ENCODE measurements around the gene C2CD4B.

C2CD4B gene

DNA sequence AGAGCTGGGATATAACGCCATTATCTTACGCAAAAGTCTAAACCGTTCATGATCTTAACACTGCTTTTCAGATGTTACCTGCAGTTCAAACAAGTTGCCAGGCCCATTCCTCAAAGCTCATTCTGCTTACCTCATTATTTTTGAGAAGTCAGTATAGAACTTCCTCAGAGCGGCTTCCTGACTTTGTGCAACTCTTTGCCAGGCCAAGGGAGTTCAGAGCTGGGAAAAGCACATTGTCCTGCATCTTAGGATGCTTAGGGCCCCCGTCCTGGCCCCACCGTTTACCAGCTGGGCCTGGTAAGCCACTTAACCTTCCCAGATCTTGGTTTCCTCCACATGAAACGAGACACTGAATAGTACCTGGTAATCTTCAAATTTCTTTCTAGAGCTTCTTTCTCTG lies 6.8 kb upstream of the C2CD4B start:
- H3K4me1 Mint-ChIP-seq: no peaks in the 10 kb centered on the region
- ATAC-seq (replicated peaks): no peak
- no peak overlapping the region for H3K27ac Mint-ChIP-seq
- no peak overlapping the region for H3K4me3 Mint-ChIP-seq
- H3K9me3 Mint-ChIP-seq: no peaks in the 10 kb centered on the region
- DNase-seq: no peak
- no peaks in the 10 kb centered on the region for H3K36me3 Mint-ChIP-seq
- peaks cover 20 to 34% of the 10 kb centered on the region in 2 donors for H3K27me3 Mint-ChIP-seq

DNA sequence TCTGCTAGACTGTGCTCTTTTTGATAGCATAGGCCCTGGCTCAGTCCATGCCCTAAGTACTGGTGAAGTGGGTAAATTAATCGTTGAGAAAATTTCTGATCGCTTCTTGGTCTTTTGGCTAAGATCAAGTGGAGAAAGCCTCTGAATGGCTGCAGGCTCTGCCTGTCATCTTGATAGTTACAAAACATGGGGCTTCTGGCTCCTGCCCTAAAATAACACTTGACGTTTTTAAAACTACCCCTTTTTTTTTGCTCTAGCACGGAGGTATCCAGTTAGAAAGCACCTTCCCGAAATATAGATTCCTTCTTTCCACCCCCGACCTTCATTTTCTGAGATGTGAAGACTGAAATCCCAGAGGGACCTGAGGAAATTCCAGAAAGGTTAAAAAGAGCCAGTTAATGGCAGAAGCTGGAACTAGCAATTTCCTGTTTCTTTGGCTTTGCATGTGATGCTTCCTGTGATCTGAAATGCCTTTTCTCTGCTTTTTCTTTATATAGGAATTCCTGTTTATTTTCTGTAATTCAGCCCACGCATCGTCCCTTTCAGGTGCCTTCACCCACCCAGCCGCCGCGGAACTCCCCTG lies 799 bp upstream of the C2CD4B start:
- peaks cover 39 to 40% of the 10 kb centered on the region in 2 donors for H3K27me3 Mint-ChIP-seq
- no peak overlapping the region for H3K27ac Mint-ChIP-seq
- ATAC-seq (replicated peaks): no peak
- no peak overlapping the region for H3K4me3 Mint-ChIP-seq
- no peak for DNase-seq
- peaks cover 12 to 18% of the 10 kb centered on the region in 2 donors for H3K4me1 Mint-ChIP-seq
- no peaks in the 10 kb centered on the region for H3K36me3 Mint-ChIP-seq
- no peaks in the 10 kb centered on the region for H3K9me3 Mint-ChIP-seq

DNA sequence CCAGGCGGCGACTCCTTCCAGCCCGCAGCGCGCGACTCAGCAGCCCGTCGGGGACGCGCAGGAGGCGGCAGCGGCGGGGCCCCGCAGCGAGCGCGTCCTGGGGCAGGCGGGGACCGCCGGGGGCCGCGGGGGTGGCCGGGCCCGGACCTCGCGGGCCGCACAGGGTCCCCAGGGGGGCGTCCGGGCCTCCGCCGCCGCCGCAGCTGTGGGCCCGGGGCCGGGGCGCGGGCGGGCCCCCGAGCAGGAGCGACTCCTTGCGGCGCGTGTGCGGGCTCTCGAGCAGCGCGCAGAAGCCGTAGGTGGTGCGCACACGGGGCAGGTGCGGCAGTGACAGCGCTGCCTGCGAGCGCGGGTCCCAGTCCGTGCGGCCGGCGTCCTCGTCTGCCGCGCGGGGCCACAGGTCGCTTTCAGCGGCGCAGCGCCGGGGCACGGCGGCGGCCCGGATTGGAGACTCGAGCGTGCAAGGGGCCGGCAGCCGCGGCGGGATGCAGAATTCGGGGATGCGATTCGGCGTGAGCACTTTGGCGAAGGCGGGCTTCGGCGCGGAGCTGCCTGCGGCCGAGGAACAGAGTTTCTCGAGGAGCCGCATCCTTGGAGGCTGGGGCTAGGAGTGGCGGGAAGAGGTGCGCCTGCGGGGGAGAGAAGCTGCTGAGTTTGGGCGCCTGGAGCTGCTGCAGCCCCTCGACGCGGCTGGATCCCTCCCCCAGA lies 535 bp downstream of the C2CD4B start:
- ATAC-seq (replicated peaks) (peak; percentile 25 to 31), DNase-seq (no peak)
- H3K4me3 Mint-ChIP-seq: peak overlapping the region in 1 of 2 donors; percentile 48
- peaks cover 12 to 18% of the 10 kb centered on the region in 2 donors for H3K4me1 Mint-ChIP-seq
- no peaks in the 10 kb centered on the region for H3K9me3 Mint-ChIP-seq
- no peak overlapping the region for H3K27ac Mint-ChIP-seq
- H3K36me3 Mint-ChIP-seq: no peaks in the 10 kb centered on the region
- peaks cover 49 to 50% of the 10 kb centered on the region in 2 donors for H3K27me3 Mint-ChIP-seq

DNA sequence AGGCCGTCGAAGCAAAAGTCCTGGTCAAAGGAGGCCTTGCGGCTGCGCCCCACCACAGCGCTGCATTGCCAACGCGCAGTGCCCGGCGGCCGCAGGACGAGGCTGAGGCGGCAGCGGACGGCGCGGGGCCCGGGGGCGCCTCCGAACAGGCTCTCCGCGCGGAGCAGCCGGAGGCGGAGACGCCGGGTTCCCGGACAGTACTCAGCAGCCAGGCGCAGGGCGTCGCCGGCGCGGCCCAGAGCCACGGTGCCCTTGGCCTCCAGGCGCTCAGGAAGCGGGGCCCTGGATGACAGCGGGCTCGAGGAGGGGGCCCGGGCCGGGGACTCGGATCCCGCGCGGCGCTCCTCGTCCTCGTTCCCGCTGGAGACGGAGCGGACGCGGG lies 1.1 kb downstream of the C2CD4B start:
- ATAC-seq (replicated peaks): no peak

DNA sequence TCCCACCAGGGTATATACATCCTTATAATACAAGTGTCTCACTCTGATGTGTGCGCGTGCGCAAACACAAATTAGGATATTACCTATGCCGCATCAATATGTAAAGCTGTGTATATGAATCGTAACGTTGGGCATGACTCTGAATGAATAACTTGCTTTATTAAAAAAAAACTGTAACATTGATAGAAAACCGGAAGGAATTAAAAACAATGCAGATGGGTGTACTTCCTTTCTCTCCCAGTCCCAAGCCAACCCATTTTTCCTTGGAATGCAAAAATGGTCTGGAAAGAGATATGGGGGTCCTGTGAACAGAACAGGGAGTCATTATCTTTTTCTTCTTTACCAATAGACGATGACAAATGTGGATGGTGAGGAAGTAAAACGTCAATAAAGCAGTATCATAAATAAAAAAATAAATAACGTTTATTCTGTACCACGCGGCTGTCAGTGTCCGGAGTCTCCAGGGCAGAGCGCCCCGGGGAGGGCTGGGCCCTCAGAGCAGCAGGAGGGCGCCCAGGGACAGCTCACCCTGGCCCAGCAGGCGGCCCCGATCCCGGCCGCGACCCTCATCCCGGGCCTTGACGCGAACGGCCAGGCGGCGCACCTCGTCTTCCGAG lies 1.6 kb downstream of the C2CD4B start:
- Mint-ChIP-seq H3K9me3 (peaks cover 2 to 3% of the 10 kb centered on the region in 2 donors), H3K36me3 (no peaks in the 10 kb centered on the region), H3K4me1 (peaks cover 12 to 18% of the 10 kb centered on the region in 2 donors), H3K27ac (no peak overlapping the region), H3K4me3 (peak overlapping the region in 1 of 2 donors; percentile 6), H3K27me3 (peaks cover 51 to 59% of the 10 kb centered on the region in 2 donors)
- DNase-seq (no peak), ATAC-seq (replicated peaks) (no peak)

More for the DNA sequence above, 1.1 kb downstream of the C2CD4B start:
- peaks cover 12 to 18% of the 10 kb centered on the region in 2 donors for H3K4me1 Mint-ChIP-seq
- no peaks in the 10 kb centered on the region for H3K36me3 Mint-ChIP-seq
- H3K27ac Mint-ChIP-seq: no peak overlapping the region
- no peaks in the 10 kb centered on the region for H3K9me3 Mint-ChIP-seq
- peaks cover 51 to 56% of the 10 kb centered on the region in 2 donors for H3K27me3 Mint-ChIP-seq
- DNase-seq: no peak
- H3K4me3 Mint-ChIP-seq: no peak overlapping the region

DNA sequence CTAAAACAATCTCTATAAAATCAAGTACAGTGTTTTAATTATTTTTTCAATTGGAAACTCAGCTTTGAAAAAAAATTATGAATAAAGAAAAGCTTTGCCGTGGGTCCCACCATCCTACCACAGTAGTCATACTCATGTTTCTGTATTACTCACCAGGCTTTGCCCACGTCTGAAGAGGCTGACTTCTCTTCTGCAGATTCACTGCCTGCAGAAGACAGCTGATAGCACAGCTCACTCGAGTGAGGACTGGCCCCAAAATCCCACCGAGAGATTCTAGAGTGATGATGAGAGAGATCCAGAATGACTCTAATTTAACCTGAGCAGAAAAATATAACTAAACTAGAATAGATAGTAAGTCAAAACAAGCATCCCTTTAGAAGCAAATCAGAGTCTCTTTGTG lies 11.9 kb downstream of the C2CD4B start:
- Mint-ChIP-seq H3K4me1 (peaks cover 4 to 6% of the 10 kb centered on the region in 2 donors), H3K27ac (no peak overlapping the region), H3K9me3 (peaks cover 7% of the 10 kb centered on the region in 2 donors), H3K27me3 (peaks cover 15 to 17% of the 10 kb centered on the region in 2 donors), H3K36me3 (no peaks in the 10 kb centered on the region), H3K4me3 (no peak overlapping the region)
- DNase-seq (no peak), ATAC-seq (replicated peaks) (peak in 1 of 2 donors; percentile 57)

DNA sequence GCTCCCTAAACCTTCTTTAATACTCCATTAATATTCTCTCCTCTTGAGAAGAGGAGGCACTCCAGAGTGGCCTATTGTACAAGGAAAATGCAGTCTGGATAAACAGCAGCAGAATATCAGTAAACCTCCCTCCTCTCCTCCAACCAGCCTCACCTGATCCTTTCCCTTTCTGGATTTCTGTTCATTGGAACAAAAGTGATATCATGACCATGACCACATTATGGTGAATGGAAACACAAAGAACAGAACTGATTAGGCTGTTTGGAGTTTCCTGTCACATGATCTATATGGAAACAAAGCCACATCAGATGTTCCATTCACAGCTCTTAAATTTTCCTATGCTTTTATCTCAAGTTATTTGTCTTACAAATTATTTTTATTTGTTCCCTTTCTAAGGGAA lies 14.6 kb downstream of the C2CD4B start:
- peaks cover 10 to 15% of the 10 kb centered on the region in 2 donors for H3K27me3 Mint-ChIP-seq
- no peak for DNase-seq
- H3K4me1 Mint-ChIP-seq: peaks cover 4 to 6% of the 10 kb centered on the region in 2 donors
- H3K9me3 Mint-ChIP-seq: no peaks in the 10 kb centered on the region
- no peak overlapping the region for H3K4me3 Mint-ChIP-seq
- peak in 1 of 2 donors; percentile 33 for ATAC-seq (replicated peaks)
- H3K36me3 Mint-ChIP-seq: no peaks in the 10 kb centered on the region
- no peak overlapping the region for H3K27ac Mint-ChIP-seq

DNA sequence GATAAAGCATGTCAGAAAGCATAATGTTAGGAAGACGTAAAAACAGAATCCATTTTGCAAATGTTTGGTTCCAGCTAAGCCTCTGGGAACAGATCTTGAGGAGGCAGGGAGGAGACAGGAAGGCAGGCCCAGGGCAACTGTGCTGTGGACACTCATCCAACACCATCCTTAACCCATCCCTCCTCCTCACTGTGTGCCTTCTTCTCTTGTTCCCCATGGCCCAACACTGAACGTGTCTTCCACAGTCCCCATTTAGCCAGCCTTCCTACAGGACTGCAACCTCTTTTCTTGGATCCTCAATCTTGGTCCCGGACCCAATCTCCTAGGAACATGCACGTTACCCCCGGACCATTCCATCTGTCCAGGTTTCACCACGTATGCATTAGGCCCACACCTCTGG lies 15.4 kb downstream of the C2CD4B start:
- peaks cover 4 to 6% of the 10 kb centered on the region in 2 donors for H3K4me1 Mint-ChIP-seq
- H3K9me3 Mint-ChIP-seq: no peaks in the 10 kb centered on the region
- no peak for ATAC-seq (replicated peaks)
- no peak overlapping the region for H3K4me3 Mint-ChIP-seq
- no peak for DNase-seq
- no peak overlapping the region for H3K27ac Mint-ChIP-seq
- no peaks in the 10 kb centered on the region for H3K36me3 Mint-ChIP-seq
- H3K27me3 Mint-ChIP-seq: peaks cover 3 to 10% of the 10 kb centered on the region in 2 donors

DNA sequence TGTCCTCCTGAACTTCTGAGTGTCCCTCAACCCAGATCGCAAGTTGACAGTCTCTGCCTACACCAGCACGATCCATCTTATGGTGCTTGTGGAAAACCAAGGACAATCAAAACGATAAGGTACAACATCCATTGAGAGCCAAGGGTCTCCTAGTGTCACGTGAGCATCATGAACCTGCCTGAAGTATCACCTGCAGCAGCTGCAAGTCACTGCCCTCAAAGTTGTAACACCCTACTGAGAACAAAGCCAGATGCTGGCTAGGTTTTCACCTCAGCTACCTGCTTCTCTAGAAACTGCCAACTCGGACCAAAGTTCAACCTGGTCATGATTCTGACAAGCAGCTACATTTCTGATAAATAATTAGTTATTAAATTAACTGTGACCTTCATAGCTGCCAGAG lies 17.5 kb downstream of the C2CD4B start:
- Mint-ChIP-seq H3K27ac (no peak overlapping the region), H3K36me3 (no peaks in the 10 kb centered on the region), H3K4me1 (peaks cover 4 to 6% of the 10 kb centered on the region in 2 donors), H3K27me3 (peaks cover 0 to 10% of the 10 kb centered on the region in 2 donors), H3K9me3 (no peaks in the 10 kb centered on the region), H3K4me3 (no peak overlapping the region)
- DNase-seq (no peak), ATAC-seq (replicated peaks) (no peak)

DNA sequence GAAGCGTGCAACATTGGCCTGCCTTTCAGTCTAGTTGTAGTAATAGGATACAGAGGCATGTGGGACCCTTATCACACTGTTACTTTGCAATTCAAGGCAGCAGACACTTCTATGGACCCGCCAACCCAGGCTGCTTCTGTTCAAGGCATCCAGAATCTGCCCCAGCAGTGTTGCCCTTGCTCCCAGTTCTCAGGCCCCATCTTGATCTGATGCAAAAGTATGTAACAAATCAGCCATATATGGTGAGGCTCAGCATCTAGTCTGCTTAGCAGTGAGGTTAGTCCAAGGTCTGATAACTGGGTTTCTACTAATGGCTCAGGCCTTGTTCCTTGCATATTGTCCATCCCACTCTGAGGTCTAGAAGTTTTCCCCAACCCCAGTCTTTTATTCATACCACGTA lies 17.9 kb downstream of the C2CD4B start:
- ATAC-seq (replicated peaks) (no peak), DNase-seq (no peak)
- no peak overlapping the region for H3K4me3 Mint-ChIP-seq
- H3K9me3 Mint-ChIP-seq: no peaks in the 10 kb centered on the region
- H3K27ac Mint-ChIP-seq: no peak overlapping the region
- no peaks in the 10 kb centered on the region for H3K36me3 Mint-ChIP-seq
- peaks cover 4 to 6% of the 10 kb centered on the region in 2 donors for H3K4me1 Mint-ChIP-seq
- peaks cover 0 to 10% of the 10 kb centered on the region in 2 donors for H3K27me3 Mint-ChIP-seq

DNA sequence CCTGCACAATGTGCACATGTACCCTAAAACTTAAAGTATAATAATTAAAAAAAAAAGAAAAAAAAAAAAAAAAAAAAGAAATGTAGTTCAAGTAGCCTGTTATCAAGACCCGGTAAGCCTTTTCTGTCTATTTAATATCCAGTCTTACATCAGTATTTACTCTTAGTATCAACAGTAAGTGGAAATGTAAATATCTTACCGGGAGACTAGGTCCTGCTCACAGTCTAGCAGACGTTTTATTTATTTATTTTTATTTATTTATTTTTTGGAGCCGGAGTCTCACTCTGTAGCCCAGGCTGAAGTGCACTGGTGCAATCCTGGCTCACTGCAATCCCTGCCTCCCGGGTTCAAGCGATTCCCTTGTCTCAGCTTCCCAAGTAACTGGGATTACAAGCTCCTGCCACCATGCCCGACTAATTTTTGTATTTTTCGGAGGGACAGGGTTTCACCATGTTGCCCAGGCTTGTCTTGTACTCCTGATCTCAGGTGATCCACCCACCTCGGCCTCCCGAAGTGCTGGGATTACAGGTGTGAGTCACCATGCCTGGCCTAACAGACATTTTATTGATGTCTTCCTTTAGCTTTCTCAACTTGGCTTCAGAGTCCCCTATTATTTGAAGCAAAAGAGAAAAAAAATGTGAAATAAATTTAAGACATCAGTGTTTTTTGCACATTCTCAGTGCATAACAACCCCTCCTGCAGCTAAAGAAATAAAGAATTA lies 19.9 kb downstream of the C2CD4B start:
- no peak for ATAC-seq (replicated peaks)
- no peaks in the 10 kb centered on the region for H3K9me3 Mint-ChIP-seq
- H3K27me3 Mint-ChIP-seq: peaks cover 0 to 5% of the 10 kb centered on the region in 2 donors
- H3K27ac Mint-ChIP-seq: no peak overlapping the region
- H3K4me1 Mint-ChIP-seq: peaks cover 0 to under 1% of the 10 kb centered on the region in 2 donors
- no peak for DNase-seq
- H3K4me3 Mint-ChIP-seq: no peak overlapping the region
- no peaks in the 10 kb centered on the region for H3K36me3 Mint-ChIP-seq

DNA sequence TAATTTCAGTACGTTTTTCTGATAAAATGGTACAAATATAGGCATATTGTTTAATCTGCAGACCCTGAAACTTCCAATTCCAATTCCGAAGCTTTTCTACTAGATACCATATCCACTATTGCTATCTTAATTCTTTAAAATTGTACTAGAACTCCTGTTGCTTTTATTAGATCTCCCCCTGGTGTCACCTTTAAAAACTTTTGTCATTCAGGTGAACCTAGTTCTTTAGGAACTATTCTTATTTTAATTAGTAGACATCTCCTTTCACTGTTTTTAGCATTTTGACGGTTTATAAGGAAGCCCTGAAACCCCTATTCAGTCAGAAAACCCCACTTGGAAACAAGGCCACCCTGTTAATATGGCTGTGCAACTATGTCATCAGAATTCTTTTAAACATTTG lies 22.3 kb downstream of the C2CD4B start:
- H3K27ac Mint-ChIP-seq: no peak overlapping the region
- H3K27me3 Mint-ChIP-seq: peaks cover 0 to 14% of the 10 kb centered on the region in 2 donors
- no peak for ATAC-seq (replicated peaks)
- H3K9me3 Mint-ChIP-seq: no peaks in the 10 kb centered on the region
- DNase-seq: no peak
- H3K4me1 Mint-ChIP-seq: no peaks in the 10 kb centered on the region
- H3K4me3 Mint-ChIP-seq: no peak overlapping the region
- no peaks in the 10 kb centered on the region for H3K36me3 Mint-ChIP-seq

DNA sequence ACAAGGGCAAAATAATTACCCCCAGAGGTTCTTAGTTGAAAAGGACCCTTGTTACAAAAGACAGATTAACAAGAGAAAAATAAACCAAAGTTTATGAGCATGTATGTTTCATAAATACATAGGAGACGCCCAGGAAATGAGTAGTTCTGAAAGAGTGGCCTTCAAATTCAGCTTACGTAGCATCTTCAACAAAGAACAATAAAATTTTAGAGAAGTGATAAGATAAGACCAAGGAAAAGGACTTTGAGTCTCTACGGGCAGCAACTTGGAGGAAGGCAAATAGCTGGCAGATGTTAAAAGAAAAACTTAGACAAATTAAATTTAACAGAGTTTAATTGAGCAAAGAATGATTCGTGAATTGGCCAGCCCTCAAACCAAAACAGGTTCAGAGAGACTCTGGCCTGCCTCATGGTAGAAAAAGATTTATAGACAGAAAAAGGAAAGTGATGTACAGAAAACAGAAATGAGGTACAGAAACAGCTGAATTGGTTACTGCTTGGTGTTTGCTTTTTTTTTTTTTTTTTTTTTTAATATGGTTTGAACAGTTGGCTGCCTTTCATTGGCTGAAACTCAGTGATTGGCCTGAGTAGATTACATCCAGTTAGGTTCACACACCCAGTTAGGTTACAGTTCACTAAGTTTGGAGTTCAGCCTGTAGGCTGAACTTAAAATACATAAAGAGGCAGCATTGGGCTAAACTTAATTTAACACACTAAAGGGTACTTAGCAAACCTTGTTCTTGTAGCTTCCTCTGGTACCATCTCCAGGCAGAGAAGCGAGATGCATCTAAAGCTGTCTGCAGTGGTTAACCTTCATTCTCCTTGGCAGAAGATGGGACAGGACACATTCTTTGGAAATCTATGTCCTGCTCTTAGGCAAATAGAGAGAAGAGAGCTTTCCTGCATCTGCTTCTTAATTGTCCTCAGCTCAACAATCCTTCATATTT lies 23.2 kb downstream of the C2CD4B start:
- no peak overlapping the region for H3K27ac Mint-ChIP-seq
- peaks cover 0 to 14% of the 10 kb centered on the region in 2 donors for H3K27me3 Mint-ChIP-seq
- H3K4me1 Mint-ChIP-seq: no peaks in the 10 kb centered on the region
- no peaks in the 10 kb centered on the region for H3K9me3 Mint-ChIP-seq
- H3K4me3 Mint-ChIP-seq: no peak overlapping the region
- ATAC-seq (replicated peaks) (no peak), DNase-seq (no peak)
- H3K36me3 Mint-ChIP-seq: no peaks in the 10 kb centered on the region

Data from stimulated activated naive B cell treated with anti-CD40 and anti-IgM and Interleukin-4, amounts not matched to agents 10 μg/mL and 1 μg/mL and 100 μg/mL, for 72 hours (primary cell).